NB4 (cell line): ENCODE data around the gene MPG.
A peak's percentile ranks its signal among the peaks of the same experiment; 100 is the strongest.

Experiments used
- CTCF ChIP-seq: IDR thresholded peaks from one replicate; pipeline ENCODE4 v1.5.1; 2012; ENCODE audit warnings: low read depth, low read length
- MAX ChIP-seq: IDR thresholded peaks from 2 replicates; pipeline ENCODE4 v1.6.1; 2011; ENCODE audit warnings: low read depth, low read length
- POLR2A ChIP-seq: IDR thresholded peaks from 2 replicates; pipeline ENCODE4 v1.6.1; 2011; ENCODE audit warnings: mild to moderate bottlenecking; ENCODE audit not compliant: insufficient read length; ENCODE audit errors: extremely low read depth

- no peak for TF ChIP-seq POLR2A
- peak; percentile 1 for TF ChIP-seq CTCF
- no peak for TF ChIP-seq MAX
Observed at GRCh38 chr16:75580-76501, 2.2 kb upstream of the MPG start.
